Activated CD8-positive, alpha-beta memory T cell treated with anti-CD3 and anti-CD28 coated beads, Interleukin-2, amount 10 ng/mL, durations not matched to agents 7 days and 5 days (primary cell): ENCODE data around the gene DPH1. TPM values are rescaled to one million over a fixed set of nuclear protein-coding genes. Genes with fewer than 3 reads are reported as not detected.
A peak's percentile ranks its signal among the peaks of the same experiment; 100 is the strongest.

Experiments
- ATAC-seq: fragments of 150-1000 bp; cut with Tn5 transposase; one replicate; pipeline ENCODE4 v1.10.0; 2021; ENCODE audit warnings: moderate library complexity
- CTCF ChIA-PET: fragments of 350-600 bp; sonication (Branson Sonifier 250); formaldehyde crosslinking; loops from one replicate; lab custom pipeline; 2021; ENCODE audit warnings: antibody characterized with exemption; lab: Charles Lee
- DNase-seq: peaks from one replicate; pipeline ENCODE4 v3.0.0-alpha.2; 2020
- H3K27ac Mint-ChIP-seq: one replicate; pipeline ENCODE4 v1.8.0; 2021; ENCODE audit warnings: mild to moderate bottlenecking, mixed read lengths
- H3K27me3 Mint-ChIP-seq: one replicate; pipeline ENCODE4 v1.8.0; 2021; ENCODE audit warnings: mixed read lengths
- H3K36me3 Mint-ChIP-seq: one replicate; pipeline ENCODE4 v1.8.0; 2021; ENCODE audit warnings: mild to moderate bottlenecking, mixed read lengths
- H3K4me1 Mint-ChIP-seq: one replicate; pipeline ENCODE4 v1.8.0; 2021; ENCODE audit warnings: mixed read lengths
- H3K4me3 Mint-ChIP-seq: one replicate; pipeline ENCODE4 v1.8.0; 2021; ENCODE audit warnings: mild to moderate bottlenecking, moderate library complexity, mixed read lengths
- H3K9me3 Mint-ChIP-seq: one replicate; pipeline ENCODE4 v1.8.0; 2022; ENCODE audit warnings: low read depth, mixed read lengths
- total RNA-seq, 2 experiments: library from RNA; stranded (reverse); gene quantifications; one replicate each; pipeline ENCODE4 v1.2.3, GENCODE V29; 2021

The DPH1 gene
- total RNA-seq, 2 experiments from 2014 or later = 29.2 to 37.5 TPM

DNA sequence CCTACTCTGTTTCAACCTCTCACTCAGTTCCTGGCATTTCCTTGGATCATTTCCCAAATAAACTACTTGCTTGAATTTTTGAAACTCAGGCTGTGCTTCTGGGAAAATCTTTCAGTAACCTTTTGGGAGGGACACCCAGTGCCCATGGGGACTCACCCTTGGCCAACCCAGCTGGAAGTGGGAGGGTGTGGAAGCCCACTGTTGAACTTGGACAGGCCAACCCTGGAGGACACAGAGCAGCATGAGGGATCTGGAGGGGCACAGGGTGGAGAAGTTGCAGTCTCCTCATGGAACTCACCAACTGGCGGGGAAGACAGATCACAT is 16.0 kb upstream of the DPH1 start:
- DNase-seq (no peak), ATAC-seq (no peak)
- Mint-ChIP-seq H3K4me1 (peaks cover 2% of the 10 kb centered on the region), H3K9me3 (no peaks in the 10 kb centered on the region), H3K27ac (no peak overlapping the region), H3K4me3 (no peak overlapping the region), H3K27me3 (peaks cover 6% of the 10 kb centered on the region), H3K36me3 (no peaks in the 10 kb centered on the region)
- CTCF ChIA-PET = interaction anchor here (0.9 kb wide), 1 partner anchor 13 kb away, joined by 3 read pairs; no protein-coding TSS in a partner anchor

DNA sequence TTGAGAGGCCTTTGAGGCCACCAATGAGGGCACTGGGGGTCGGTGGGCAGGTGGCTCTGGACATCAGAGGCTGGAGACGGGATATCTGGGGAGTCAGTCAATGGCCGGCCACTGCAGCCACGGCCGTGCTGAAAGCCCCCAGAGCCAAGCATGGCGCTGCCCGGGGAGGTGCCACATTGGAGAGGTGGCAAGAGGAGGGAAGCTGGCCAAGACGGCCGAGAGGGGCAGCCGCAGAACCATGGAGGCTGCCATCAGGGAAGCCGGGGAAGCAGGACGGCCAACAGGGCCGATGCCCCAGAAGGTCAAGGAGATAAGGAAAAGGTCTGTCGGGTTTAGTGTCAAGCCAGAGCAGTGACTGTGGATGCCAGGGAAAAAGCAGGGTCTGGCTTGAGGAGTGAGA is 14.6 kb upstream of the DPH1 start:
- no peaks in the 10 kb centered on the region for H3K9me3 Mint-ChIP-seq
- DNase-seq = no peak
- ATAC-seq = no peak
- peaks cover 18% of the 10 kb centered on the region for H3K27me3 Mint-ChIP-seq
- H3K36me3 Mint-ChIP-seq = no peaks in the 10 kb centered on the region
- no peak overlapping the region for H3K4me3 Mint-ChIP-seq
- no peak overlapping the region for H3K27ac Mint-ChIP-seq
- H3K4me1 Mint-ChIP-seq = peaks cover 2% of the 10 kb centered on the region
- CTCF ChIA-PET = no interaction called here

DNA sequence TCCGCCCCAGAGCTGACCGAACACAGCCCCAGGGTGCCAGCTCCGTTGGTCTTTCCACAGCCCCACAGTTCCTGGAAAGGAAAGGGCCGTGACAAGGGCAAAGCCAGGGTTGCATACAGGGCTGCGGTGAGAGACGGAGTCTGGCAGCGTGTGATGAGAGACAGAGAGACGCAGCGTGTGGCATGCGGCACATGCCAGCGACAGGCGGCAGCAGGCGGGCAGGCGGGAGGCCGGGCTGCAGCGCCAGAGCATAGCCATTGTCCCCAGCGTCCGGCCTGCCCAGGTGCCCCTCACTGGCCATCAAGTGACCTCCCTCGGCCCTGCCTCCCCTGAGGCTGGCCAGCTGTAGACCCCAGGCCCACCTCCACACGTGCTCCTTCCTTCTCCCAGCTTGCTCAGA is 13.5 kb upstream of the DPH1 start:
- ATAC-seq = no peak
- peaks cover 3% of the 10 kb centered on the region for H3K4me1 Mint-ChIP-seq
- H3K27ac Mint-ChIP-seq = no peak overlapping the region
- CTCF ChIA-PET = no interaction called here
- no peak overlapping the region for H3K4me3 Mint-ChIP-seq
- no peaks in the 10 kb centered on the region for H3K36me3 Mint-ChIP-seq
- DNase-seq = no peak
- H3K27me3 Mint-ChIP-seq = peaks cover 26% of the 10 kb centered on the region
- H3K9me3 Mint-ChIP-seq = no peaks in the 10 kb centered on the region

DNA sequence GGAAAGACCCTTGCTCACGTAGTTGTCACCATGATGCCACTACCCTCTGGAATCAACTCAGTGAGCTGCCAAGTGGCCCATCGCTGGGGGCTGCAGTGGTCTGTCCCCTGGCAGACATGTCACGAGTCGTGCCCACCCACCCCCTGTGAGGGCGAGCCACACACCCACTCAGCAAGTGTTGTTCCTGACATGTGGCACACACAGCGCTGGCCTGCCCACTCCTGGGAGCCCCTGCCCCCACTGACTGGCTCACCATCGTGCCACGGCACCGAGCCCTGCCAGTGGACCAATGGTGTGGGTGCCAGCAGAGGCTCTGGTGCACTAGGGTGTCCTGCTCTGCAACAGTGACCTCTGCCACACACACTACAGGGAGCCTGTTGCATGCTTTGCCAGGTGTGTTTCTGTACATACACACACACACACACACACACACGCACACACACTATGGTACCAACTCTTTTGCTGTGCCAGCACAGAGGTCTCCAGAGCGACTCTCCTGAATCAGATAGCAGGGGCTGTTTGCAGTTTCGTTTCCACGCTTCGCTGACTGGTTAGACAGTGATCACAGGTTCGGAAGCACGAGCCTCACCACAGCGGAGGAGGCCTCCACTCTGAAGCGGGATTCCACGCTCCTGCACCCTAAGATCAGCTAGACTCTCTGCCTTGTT is 12.5 kb upstream of the DPH1 start:
- no peak overlapping the region for H3K4me3 Mint-ChIP-seq
- CTCF ChIA-PET = no interaction called here
- DNase-seq (no peak), ATAC-seq (no peak)
- H3K36me3 Mint-ChIP-seq = no peaks in the 10 kb centered on the region
- H3K27me3 Mint-ChIP-seq = peaks cover 28% of the 10 kb centered on the region
- H3K4me1 Mint-ChIP-seq = peaks cover 3% of the 10 kb centered on the region
- no peak overlapping the region for H3K27ac Mint-ChIP-seq
- no peaks in the 10 kb centered on the region for H3K9me3 Mint-ChIP-seq

DNA sequence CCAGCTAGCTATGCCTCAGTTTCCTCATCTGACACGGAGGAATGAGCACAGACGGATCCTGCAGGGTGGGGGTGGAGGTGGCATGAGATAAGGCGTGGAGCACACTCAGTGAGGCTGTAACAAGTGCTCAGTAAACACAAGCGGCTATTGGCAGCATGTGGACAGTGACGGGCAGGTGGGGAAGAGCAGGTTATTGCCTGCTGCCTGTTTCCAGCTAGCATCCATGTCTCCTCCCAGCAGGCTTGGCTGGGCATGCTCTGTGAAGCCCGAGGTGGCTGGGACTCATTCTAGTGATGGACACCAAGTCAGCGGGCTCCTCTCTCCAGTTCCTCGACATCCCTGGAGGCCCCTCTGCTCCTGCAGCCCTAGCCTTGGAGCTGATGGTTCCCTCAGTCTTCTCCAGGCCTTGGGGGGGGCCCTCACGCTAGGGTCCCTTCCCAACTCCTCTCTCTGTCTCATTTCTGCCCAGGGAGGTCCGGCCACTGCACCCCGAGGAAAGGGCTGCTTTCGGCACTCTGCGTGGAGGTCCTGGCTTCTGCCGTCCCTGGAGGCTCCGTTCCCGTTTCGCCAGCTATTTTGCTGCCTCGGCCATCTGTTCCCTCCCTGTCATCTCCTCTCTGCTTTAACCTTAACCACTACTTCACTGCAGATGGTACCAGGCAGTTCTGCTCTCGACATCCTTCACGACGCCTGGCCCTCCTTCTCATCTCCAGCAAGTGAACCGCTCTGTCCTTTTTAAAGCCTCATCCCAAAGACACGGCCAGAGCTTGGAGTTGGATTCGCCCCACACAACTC is 11.0 kb upstream of the DPH1 start:
- CTCF ChIA-PET = no interaction called here
- DNase-seq = no peak
- peaks cover 37% of the 10 kb centered on the region for H3K27me3 Mint-ChIP-seq
- no peaks in the 10 kb centered on the region for H3K36me3 Mint-ChIP-seq
- peaks cover 5% of the 10 kb centered on the region for H3K4me1 Mint-ChIP-seq
- no peaks in the 10 kb centered on the region for H3K9me3 Mint-ChIP-seq
- H3K27ac Mint-ChIP-seq = no peak overlapping the region
- H3K4me3 Mint-ChIP-seq = no peak overlapping the region
- ATAC-seq = no peak

DNA sequence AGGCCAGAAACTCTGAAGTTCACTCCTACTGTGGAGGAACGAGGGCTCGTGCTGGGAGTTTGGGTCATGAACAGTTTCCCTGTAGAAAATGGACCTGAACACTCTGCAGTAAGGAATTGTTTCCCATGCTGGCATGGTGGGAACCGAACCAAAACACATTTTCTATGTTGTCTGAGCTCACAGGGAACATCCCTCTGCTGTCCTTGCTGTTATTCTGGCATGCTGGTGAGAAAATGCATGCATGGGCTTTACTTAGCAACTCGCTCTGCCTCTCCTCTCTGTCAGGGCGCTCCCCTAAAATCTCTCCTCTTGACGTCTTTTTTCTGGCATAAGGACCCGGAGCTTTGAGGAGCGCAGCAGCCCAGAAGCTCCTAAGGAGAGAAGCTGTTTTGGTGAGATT is 10.2 kb upstream of the DPH1 start:
- Mint-ChIP-seq H3K4me3 (no peak overlapping the region), H3K9me3 (no peaks in the 10 kb centered on the region), H3K27ac (no peak overlapping the region), H3K27me3 (peaks cover 39% of the 10 kb centered on the region), H3K4me1 (peaks cover 7% of the 10 kb centered on the region), H3K36me3 (no peaks in the 10 kb centered on the region)
- DNase-seq (no peak), ATAC-seq (no peak)
- CTCF ChIA-PET = interaction anchor here (1.6 kb wide), 1 partner anchor 111 kb away, joined by 5 read pairs; no protein-coding TSS in a partner anchor

DNA sequence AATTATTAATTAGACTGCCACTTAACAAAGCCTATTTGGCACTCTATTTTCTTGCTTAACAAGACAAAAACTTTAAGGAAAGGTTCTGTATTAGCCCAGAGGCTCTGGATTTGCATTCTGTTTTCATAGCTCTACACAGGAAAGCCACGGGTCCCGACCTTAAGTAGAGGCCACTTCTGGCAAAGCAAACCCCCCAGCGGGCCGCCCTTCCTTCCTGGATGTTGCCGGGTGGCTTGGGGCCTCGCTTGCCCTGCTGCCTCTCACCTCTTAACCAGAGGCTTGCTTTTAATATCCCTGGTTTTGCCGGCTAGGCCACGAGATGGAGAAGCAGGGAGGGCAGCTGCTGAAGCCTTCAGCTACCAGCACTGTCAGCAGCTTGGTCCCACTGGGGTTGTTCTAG is 9.2 kb upstream of the DPH1 start:
- Mint-ChIP-seq H3K36me3 (no peaks in the 10 kb centered on the region), H3K4me1 (peaks cover 11% of the 10 kb centered on the region), H3K27ac (no peak overlapping the region), H3K27me3 (peaks cover 44% of the 10 kb centered on the region), H3K4me3 (no peak overlapping the region), H3K9me3 (no peaks in the 10 kb centered on the region)
- DNase-seq (no peak), ATAC-seq (no peak)
- CTCF ChIA-PET = interaction anchor here (1.6 kb wide), 1 partner anchor 112 kb away, joined by 5 read pairs; no protein-coding TSS in a partner anchor

DNA sequence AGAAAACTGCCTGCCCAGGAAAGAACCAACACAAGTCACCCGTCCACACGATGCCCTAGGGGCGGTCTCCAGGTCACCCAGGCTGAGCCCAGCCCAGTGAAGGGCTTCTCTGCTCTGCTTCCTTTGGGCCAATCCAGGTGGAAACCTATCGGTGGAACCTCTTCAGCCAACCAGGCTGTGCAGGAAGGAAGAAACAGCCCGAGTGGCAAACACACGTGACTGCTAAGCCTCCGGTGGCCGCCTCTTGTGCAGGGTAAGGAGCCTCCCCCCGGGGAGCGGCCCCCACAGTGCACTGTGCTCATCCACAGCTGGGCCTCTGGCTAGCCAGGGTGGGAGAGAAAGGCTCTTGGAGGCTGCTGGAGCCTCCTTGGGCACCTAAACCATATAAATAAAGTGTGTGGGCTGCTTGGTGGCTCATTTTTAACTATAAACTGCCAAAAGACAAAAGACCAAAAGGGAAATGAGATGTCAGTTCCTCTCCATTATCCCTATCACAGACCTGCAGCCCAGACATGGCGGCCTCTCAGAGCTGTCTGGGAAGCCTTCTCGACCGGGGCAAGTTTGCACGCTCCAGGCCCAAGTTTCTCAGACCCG is 7.2 kb upstream of the DPH1 start:
- Mint-ChIP-seq H3K4me1 (peaks cover 15% of the 10 kb centered on the region), H3K4me3 (no peak overlapping the region), H3K27ac (no peak overlapping the region), H3K27me3 (peaks cover 62% of the 10 kb centered on the region), H3K36me3 (no peaks in the 10 kb centered on the region), H3K9me3 (no peaks in the 10 kb centered on the region)
- ATAC-seq (no peak), DNase-seq (no peak)
- CTCF ChIA-PET = no interaction called here

DNA sequence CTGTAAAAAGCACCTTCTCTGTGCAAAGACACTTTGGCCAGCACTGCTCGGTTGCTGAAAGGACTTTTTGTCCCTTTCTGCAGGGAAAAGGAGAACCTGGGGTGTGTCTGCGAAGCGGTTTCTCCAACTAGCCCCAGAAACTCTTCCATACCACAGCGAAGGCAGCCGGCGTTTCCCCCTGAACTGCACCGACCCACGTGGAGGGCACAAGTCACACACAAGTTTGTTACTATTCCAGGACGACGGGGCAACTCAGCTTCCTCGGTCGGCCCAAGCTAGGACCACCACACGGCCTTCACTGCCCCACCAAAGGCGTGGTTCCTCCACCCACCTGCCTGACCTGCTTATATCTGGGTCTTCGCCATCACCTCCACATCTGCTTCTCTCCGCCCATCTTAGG is 6.7 kb upstream of the DPH1 start:
- H3K4me1 Mint-ChIP-seq = peaks cover 15% of the 10 kb centered on the region
- no peaks in the 10 kb centered on the region for H3K9me3 Mint-ChIP-seq
- peaks cover 66% of the 10 kb centered on the region for H3K27me3 Mint-ChIP-seq
- ATAC-seq = no peak
- H3K27ac Mint-ChIP-seq = no peak overlapping the region
- DNase-seq = no peak
- H3K36me3 Mint-ChIP-seq = no peaks in the 10 kb centered on the region
- H3K4me3 Mint-ChIP-seq = no peak overlapping the region
- CTCF ChIA-PET = interaction anchor here (3.4 kb wide), 1 partner anchor 113 kb away, joined by 27 read pairs; no protein-coding TSS in a partner anchor

DNA sequence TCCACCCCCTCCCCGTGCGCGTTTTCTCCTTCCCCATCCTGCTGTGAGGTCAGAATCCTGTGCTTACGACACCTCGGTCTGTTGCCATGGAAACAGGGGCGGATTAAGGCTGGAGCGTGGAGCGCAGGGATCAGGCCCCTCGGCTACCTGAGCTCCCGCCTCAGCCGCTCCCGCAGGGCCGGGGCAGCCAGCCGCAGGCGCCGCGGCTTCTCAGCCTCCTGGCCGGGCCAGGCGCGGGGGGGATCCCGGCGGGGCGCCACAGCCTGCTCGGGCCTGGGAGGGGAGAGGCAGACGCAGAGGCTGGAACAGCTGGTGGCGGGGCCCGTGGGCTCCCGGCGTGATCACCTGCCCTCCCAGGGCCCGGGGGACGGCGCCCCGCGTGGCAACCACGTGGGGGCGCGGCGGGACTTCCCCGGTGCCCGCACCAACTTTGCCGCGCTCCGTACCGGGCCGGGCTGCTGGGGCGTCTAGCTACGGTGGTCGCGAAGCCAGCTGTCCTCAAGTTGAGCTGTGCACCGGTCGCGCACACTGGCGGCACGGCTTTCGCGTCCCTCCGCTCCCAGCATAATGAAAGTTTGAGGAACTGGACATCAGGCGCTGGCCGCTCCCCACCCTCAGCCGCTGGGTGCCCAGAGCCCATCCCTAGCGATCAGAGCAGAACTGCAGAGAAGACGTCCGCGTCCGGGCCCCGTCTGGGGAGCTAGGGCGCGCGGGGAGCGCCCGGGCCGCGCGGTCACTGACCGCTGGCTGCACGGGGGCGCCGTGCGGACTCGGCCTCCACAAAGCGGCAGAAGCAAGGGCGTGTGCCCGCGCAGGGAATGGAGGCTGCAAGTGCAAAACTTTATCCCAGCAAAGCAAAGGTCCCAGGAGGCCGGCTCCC is 6.0 kb upstream of the DPH1 start:
- peaks cover 14% of the 10 kb centered on the region for H3K4me1 Mint-ChIP-seq
- no peak overlapping the region for H3K27ac Mint-ChIP-seq
- H3K27me3 Mint-ChIP-seq = peaks cover 70% of the 10 kb centered on the region
- DNase-seq = no peak
- CTCF ChIA-PET = interaction anchor here (1.1 to 3.4 kb wide), 4 partner anchors 18 to 375 kb away, joined by 3 to 27 read pairs (median 4); partner anchors contain the start of gene OVCA2
- no peaks in the 10 kb centered on the region for H3K36me3 Mint-ChIP-seq
- ATAC-seq = no peak
- H3K4me3 Mint-ChIP-seq = peak overlapping the region; percentile 24
- no peaks in the 10 kb centered on the region for H3K9me3 Mint-ChIP-seq

DNA sequence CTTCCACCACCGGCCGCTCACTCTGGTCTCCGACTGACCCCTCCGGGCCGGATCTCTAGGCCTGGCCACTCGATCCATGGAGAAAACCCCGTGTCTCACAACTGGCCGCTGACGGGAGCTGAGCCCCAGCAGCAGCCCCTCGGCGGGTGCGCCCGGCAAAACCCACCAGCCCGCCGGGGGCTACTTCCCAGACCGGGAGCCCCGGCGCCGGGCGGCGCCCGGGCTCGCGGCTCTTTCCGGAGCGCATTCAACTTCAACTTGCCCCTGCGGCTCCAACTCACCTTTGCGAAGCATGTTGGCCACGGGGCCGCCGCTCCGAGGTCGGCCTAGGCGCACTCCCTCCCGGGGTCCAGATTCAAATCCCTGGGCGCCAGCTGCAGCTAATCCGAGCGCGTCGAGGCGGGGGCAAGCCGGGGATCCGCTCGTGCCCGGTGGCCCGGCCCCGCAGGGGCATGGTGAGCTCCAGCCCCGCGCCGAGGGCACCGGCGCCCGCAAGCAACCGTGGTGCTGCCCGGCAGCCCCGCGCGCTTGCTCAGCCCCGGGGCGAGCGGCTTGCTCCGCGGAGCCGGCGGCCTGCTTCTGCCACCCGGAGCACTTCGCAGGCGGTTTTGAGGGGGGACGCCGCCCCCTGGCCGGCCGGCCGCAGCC is 5.3 kb upstream of the DPH1 start:
- DNase-seq (no peak), ATAC-seq (peak; percentile 7)
- Mint-ChIP-seq H3K27me3 (peaks cover 66% of the 10 kb centered on the region), H3K27ac (no peak overlapping the region), H3K9me3 (no peaks in the 10 kb centered on the region), H3K4me3 (no peak overlapping the region), H3K36me3 (no peaks in the 10 kb centered on the region), H3K4me1 (peaks cover 14% of the 10 kb centered on the region)
- CTCF ChIA-PET = interaction anchor here (1.1 to 3.4 kb wide), 9 partner anchors 11 to 376 kb away, joined by 3 to 27 read pairs (median 4); partner anchors contain the start of genes HIC1 and OVCA2

DNA sequence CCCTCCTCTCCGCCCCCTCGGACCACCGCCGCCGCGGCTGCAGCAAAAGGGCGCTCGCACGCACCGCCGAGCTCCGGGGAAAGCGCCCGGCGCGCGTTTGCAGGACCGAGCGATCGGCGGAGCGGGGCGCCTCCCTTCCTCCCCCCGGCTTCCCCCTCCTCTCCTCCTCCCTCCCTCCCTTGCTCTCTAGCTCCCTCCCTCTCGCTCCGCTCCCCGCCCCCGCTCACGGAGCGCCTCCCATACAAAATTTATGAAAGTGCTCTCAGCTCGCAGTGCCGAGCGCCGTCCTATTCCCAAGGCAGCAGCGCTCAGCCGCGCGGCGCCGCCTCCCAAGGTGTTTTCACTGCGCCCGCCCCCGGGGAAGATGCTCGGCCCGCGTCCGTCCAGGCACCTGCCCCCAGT is 4.7 kb upstream of the DPH1 start, which contains the start of gene RTN4RL1:
Gene RTN4RL1 (minus strand): TSS at position 115 of the 402 bp plus-strand sequence. CDS start 469 bp downstream, outside the sequence.
- CTCF ChIA-PET = interaction anchor here (0.6 to 3.4 kb wide), 11 partner anchors 12 to 376 kb away, joined by 3 to 27 read pairs (median 4); partner anchors contain the start of genes HIC1 and OVCA2
- Mint-ChIP-seq H3K9me3 (no peaks in the 10 kb centered on the region), H3K4me1 (peaks cover 14% of the 10 kb centered on the region), H3K27me3 (peaks cover 60% of the 10 kb centered on the region), H3K27ac (no peak within 1 kb of the TSS), H3K4me3 (peak within 1 kb of the TSS; percentile 49), H3K36me3 (no peaks in the 10 kb centered on the region)
- ATAC-seq (peak; percentile 34), DNase-seq (peak; percentile 77)
